PC-3 (cell line): Measurements from ENCODE around the gene DAPK1. TPM values are rescaled to one million over a fixed set of nuclear protein-coding genes. Genes with fewer than 3 reads are reported as not detected.
"Not testable (repeated sequence)": the region's sequence is repeated elsewhere in the genome, so short reads cannot be mapped to it uniquely, and the experiment has no call there.

ENCODE experiments used
- ATAC-seq: fragments of 200-7000 bp; cut with Tn5 transposase; 2 replicates; pipeline ENCODE4 v1.9.1; 2020; ENCODE audit warnings: mild to moderate bottlenecking, moderate library complexity
- BruUV-seq: library from RNA; stranded (reverse); fragments of 400-500 nt; replicated peaks from 2 replicates; lab custom pipeline; 2021; lab: Mats Ljungman, UMichigan
- CTCF ChIA-PET: fragments of 300-600 bp; sonication (Branson Sonifier 250); formaldehyde crosslinking; loops from one replicate; lab custom pipeline; 2022; ENCODE audit warnings: antibody characterized with exemption; lab: Charles Lee
- POLR2A ChIA-PET: fragments of 300-600 bp; sonication (Branson Sonifier 250); formaldehyde crosslinking; loops from one replicate; lab custom pipeline; 2022; ENCODE audit warnings: antibody characterized with exemption; ENCODE audit not compliant: unreplicated experiment; lab: Charles Lee
- DNase-seq: peaks from one replicate; pipeline ENCODE4 v3.0.0-alpha.2; 2015
- H2AFZ ChIP-seq: fragments of 300-600 bp; sonication (generic); 2 replicates; pipeline ENCODE4 v1.6.0; 2016; ENCODE audit warnings: antibody characterized with exemption, low read length
- H3F3A ChIP-seq: fragments of 300-600 bp; sonication (generic); one replicate; pipeline ENCODE4 v1.6.0; 2017; ENCODE audit warnings: antibody characterized with exemption, low read length, control low read depth, mild to moderate bottlenecking; ENCODE audit not compliant: unreplicated experiment
- H3K27ac ChIP-seq: fragments of 300-600 bp; sonication (generic); 2 replicates; pipeline ENCODE4 v1.5.1; 2016; ENCODE audit warnings: mild to moderate bottlenecking, low read length
- H3K27me3 ChIP-seq: fragments of 300-600 bp; sonication (generic); 2 replicates; pipeline ENCODE4 v1.6.1; 2016; ENCODE audit warnings: low read length, mixed read lengths
- H3K36me3 ChIP-seq: fragments of 300-600 bp; sonication (generic); 2 replicates; pipeline ENCODE4 v1.6.1; 2016; ENCODE audit warnings: low read depth, mixed run types, low read length, mixed read lengths
- H3K4me1 ChIP-seq: fragments of 300-600 bp; sonication (generic); 2 replicates; pipeline ENCODE4 v1.5.1; 2016; ENCODE audit warnings: low read length; ENCODE audit not compliant: insufficient read depth
- H3K4me2 ChIP-seq: fragments of 300-600 bp; sonication (generic); 2 replicates; pipeline ENCODE4 v1.6.0; 2016; ENCODE audit warnings: low read length
- H3K4me3 ChIP-seq: fragments of 300-600 bp; sonication (generic); 2 replicates; pipeline ENCODE4 v1.5.1; 2016; ENCODE audit warnings: mild to moderate bottlenecking, low read length, mixed read lengths
- H3K79me2 ChIP-seq: fragments of 300-600 bp; sonication (generic); 2 replicates; pipeline ENCODE4 v1.6.1; 2017; ENCODE audit warnings: low read length, mixed read lengths
- H3K9ac ChIP-seq: fragments of 300-600 bp; sonication (generic); 2 replicates; pipeline ENCODE4 v1.6.0; 2016; ENCODE audit warnings: mild to moderate bottlenecking, low read length
- H3K9me2 ChIP-seq: fragments of 300-600 bp; sonication (generic); replicated peaks from 2 replicates; pipeline ENCODE4 v1.6.1; 2016; ENCODE audit warnings: mixed run types, low read length, mixed read lengths
- H3K9me3 ChIP-seq: fragments of 300-600 bp; sonication (generic); 2 replicates; pipeline ENCODE4 v1.6.1; 2016; ENCODE audit warnings: low read length, mixed read lengths
- H4K20me1 ChIP-seq: fragments of 300-600 bp; sonication (generic); 2 replicates; pipeline ENCODE4 v1.6.1; 2016; ENCODE audit warnings: low read length, mixed read lengths
- EZH2 ChIP-seq: fragments of 300-600 bp; sonication (generic); IDR thresholded peaks from one replicate; pipeline ENCODE4 v1.6.1; 2017; ENCODE audit warnings: antibody characterized with exemption, mild to moderate bottlenecking, low read length; ENCODE audit not compliant: unreplicated experiment
- EZH2phosphoT487 ChIP-seq: fragments of 300-600 bp; sonication (generic); IDR thresholded peaks from 2 replicates; pipeline ENCODE4 v1.6.1; 2018; ENCODE audit warnings: mild to moderate bottlenecking, antibody characterized with exemption, low read length, borderline replicate concordance
- intact Hi-C: fragments of 100-400 bp; cut with micrococcal nuclease; formaldehyde crosslinking; loops from 2 replicates; pipeline ENCODE4 v1.9.0; 2023
- total RNA-seq: library from RNA; depleted of rRNA; stranded (reverse); fragments of >200 nt; gene quantifications from 2 replicates; pipeline ENCODE4 v1.2.3, GENCODE V29; 2014
- TF ChIP-seq, protein P1 (sequence below): fragments of 300-600 bp; sonication (generic); conservative IDR thresholded peaks from 2 replicates; pipeline ENCODE4 v1.5.1; 2017; ENCODE audit warnings: antibody characterized with exemption, low read depth, mild to moderate bottlenecking, low read length

DAPK1 gene
- total RNA-seq, 1 experiment from 2014 or later: not detected

DNA sequence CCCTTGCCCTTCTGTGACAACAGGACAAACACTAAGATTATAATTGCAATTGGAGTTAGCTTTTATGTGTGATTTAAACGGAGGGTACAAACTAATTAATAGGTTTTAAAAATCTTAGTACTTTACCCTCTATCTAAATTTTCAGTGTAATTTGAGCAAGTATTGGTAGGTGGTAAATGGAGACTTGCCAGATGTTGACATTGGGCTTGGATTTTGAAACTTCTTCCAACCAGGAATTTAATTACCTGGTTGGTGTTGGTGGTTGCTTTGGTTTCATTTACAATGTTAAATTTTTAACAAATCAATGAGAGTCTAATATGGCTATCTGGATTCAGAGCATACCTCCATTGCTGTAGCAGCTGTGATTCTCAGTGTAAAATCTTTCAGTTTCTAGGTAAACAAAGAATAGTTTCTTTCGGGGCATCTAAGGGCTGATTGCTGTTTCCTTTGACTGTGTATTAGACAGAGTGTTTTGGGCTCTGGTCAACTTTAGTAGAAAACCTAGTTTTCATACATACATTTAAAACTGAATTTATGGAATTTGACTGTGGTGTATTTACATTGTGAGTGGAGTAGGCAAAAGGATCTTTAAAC is 1.9 kb downstream of the DAPK1 start:
- ATAC-seq (no peak), DNase-seq (no peak)
- H4K20me1 ChIP-seq: no peaks in the 10 kb centered on the region
- H3K9me2 ChIP-seq: no peaks in the 10 kb centered on the region
- ChIA-PET CTCF (no interaction called here), POLR2A (no interaction called here)
- no peaks in the 10 kb centered on the region for H3F3A ChIP-seq
- no peak overlapping the region for H3K9ac ChIP-seq
- intact Hi-C loops: no loop called here
- H3K4me3 ChIP-seq: no peak overlapping the region
- no peak overlapping the region for H3K4me2 ChIP-seq
- H3K9me3 ChIP-seq: no peaks in the 10 kb centered on the region
- TF ChIP-seq, protein P1, sequence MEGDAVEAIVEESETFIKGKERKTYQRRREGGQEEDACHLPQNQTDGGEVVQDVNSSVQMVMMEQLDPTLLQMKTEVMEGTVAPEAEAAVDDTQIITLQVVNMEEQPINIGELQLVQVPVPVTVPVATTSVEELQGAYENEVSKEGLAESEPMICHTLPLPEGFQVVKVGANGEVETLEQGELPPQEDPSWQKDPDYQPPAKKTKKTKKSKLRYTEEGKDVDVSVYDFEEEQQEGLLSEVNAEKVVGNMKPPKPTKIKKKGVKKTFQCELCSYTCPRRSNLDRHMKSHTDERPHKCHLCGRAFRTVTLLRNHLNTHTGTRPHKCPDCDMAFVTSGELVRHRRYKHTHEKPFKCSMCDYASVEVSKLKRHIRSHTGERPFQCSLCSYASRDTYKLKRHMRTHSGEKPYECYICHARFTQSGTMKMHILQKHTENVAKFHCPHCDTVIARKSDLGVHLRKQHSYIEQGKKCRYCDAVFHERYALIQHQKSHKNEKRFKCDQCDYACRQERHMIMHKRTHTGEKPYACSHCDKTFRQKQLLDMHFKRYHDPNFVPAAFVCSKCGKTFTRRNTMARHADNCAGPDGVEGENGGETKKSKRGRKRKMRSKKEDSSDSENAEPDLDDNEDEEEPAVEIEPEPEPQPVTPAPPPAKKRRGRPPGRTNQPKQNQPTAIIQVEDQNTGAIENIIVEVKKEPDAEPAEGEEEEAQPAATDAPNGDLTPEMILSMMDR: no peak
- TF ChIP-seq EZH2: no peak
- TF ChIP-seq EZH2phosphoT487: no peak
- BruUV-seq: no TSS peak
- H3K36me3 ChIP-seq: no peaks in the 10 kb centered on the region
- H3K27ac ChIP-seq: no peak overlapping the region
- no peak overlapping the region for H2AFZ ChIP-seq
- H3K4me1 ChIP-seq: no peaks in the 10 kb centered on the region
- no peaks in the 10 kb centered on the region for H3K79me2 ChIP-seq
- H3K27me3 ChIP-seq: peaks cover 34% of the 10 kb centered on the region

DNA sequence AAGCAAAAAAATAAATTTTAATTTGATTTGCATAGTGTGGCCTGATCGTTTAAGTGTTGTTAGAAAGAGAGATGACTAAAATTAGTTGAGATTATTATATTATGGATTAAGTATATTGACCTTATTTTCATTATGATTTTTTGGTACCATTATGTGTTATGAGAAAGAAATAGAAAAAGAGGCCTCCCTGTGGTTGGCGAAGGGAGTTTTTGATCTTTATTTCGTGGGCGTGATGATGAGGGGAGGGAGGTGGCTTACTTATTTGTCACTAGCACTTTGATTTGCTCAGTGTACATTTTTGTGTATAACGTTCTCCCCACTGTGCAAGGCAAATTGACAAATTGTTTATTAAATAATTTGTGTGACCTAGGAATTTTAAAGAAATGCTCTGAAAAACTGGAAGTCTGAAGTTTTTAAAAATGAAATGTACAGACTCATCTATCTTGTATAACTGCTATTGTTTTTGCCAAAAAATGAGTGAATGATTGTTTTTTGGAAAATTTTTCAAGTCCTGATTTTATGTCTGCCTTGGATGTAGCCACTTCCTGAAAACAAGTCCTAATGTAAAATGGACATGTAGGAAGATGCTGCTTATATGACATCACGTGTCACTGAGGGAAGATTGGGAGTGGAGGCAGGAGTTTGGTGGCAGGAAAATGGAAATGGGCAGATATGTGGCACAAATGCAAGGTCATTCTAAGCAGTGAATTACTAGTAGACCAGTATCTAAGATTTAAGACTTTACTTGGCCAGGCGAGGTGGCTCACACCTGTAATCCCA is 3.0 kb downstream of the DAPK1 start:
- intact Hi-C loops: no loop called here
- Histone ChIP-seq H3K79me2 (no peaks in the 10 kb centered on the region), H3K27ac (no peak overlapping the region), H2AFZ (no peak overlapping the region), H3K4me3 (no peak overlapping the region), H3K4me2 (no peak overlapping the region), H3F3A (no peaks in the 10 kb centered on the region), H3K9me2 (no peaks in the 10 kb centered on the region), H3K36me3 (no peaks in the 10 kb centered on the region), H3K4me1 (no peaks in the 10 kb centered on the region), H3K9ac (no peak overlapping the region), H4K20me1 (no peaks in the 10 kb centered on the region), H3K9me3 (no peaks in the 10 kb centered on the region), H3K27me3 (peaks cover 34% of the 10 kb centered on the region)
- DNase-seq (no peak), ATAC-seq (no peak)
- TF ChIP-seq EZH2phosphoT487: no peak
- TF ChIP-seq, protein P1: no peak
- TF ChIP-seq EZH2: no peak
- ChIA-PET CTCF (no interaction called here), POLR2A (no interaction called here)
- BruUV-seq: no TSS peak

- H3K4me3 ChIP-seq, BruUV-seq, ATAC-seq, POLR2A ChIA-PET, H3K27ac ChIP-seq, DNase-seq, intact Hi-C loops, H3K4me1 ChIP-seq, H2AFZ ChIP-seq, H3K36me3 ChIP-seq, H3K9me3 ChIP-seq, H3K79me2 ChIP-seq, H3K4me2 ChIP-seq, H3K9ac ChIP-seq, H4K20me1 ChIP-seq, H3F3A ChIP-seq, CTCF ChIA-PET, H3K9me2 ChIP-seq: not testable (repeated sequence)
- H3K27me3 ChIP-seq: peaks cover 31% of the 10 kb centered on the region
Observed at GRCh38 chr9:87501271-87501656, 3.6 kb downstream of the DAPK1 start.
